WTC11 (cell line): ENCODE measurements around the gene JAKMIP1.

Experiments used
- CTCF ChIP-seq: fragments of 200-600 bp; IDR thresholded peaks from 2 replicates; pipeline ENCODE4 v1.8.0; 2022; ENCODE audit warnings: antibody characterized with exemption
- E2F1 ChIP-seq: sonication (generic); formaldehyde crosslinking; IDR thresholded peaks from 2 replicates; pipeline ENCODE4 v1.8.0; 2022; ENCODE audit warnings: mild to moderate bottlenecking, missing genetic modification reagents
- E2F4 ChIP-seq: sonication (generic); formaldehyde crosslinking; IDR thresholded peaks from 2 replicates; pipeline ENCODE4 v1.8.1; 2022; ENCODE audit warnings: low read depth, mild to moderate bottlenecking, moderate library complexity, missing genetic modification reagents, borderline replicate concordance
- ETV6 ChIP-seq: sonication (generic); formaldehyde crosslinking; IDR thresholded peaks from 2 replicates; pipeline ENCODE4 v1.8.1; 2022; ENCODE audit warnings: mild to moderate bottlenecking, missing genetic modification reagents
- HMGXB4 ChIP-seq: sonication (generic); formaldehyde crosslinking; IDR thresholded peaks from 2 replicates; pipeline ENCODE4 v1.8.1; 2023; ENCODE audit warnings: mild to moderate bottlenecking, moderate library complexity, missing genetic modification reagents
- IRF1 ChIP-seq: sonication (generic); formaldehyde crosslinking; IDR thresholded peaks from 2 replicates; pipeline ENCODE4 v1.8.0; 2023; ENCODE audit warnings: missing genetic modification reagents
- KAT7 ChIP-seq: sonication (generic); formaldehyde crosslinking; IDR thresholded peaks from 2 replicates; pipeline ENCODE4 v1.8.1; 2023; ENCODE audit warnings: missing genetic modification reagents, mild to moderate bottlenecking, borderline replicate concordance
- MXD4 ChIP-seq: fragments of 250-450 bp; sonication (Bioruptor Pico); IDR thresholded peaks from 2 replicates; pipeline ENCODE4 v1.8.0; 2021; ENCODE audit warnings: mild to moderate bottlenecking, moderate library complexity, borderline replicate concordance
- NR1H2 ChIP-seq: sonication (generic); formaldehyde crosslinking; IDR thresholded peaks from 2 replicates; pipeline ENCODE4 v1.9.0; 2021; ENCODE audit warnings: mild to moderate bottlenecking, moderate library complexity, missing genetic modification reagents
- SP1 ChIP-seq: sonication (generic); formaldehyde crosslinking; conservative IDR thresholded peaks from 2 replicates; pipeline ENCODE4 v1.8.1; 2022; ENCODE audit warnings: missing genetic modification reagents
- TEAD4 ChIP-seq: sonication (generic); formaldehyde crosslinking; IDR thresholded peaks from 2 replicates; pipeline ENCODE4 v1.8.0; 2022; ENCODE audit warnings: mild to moderate bottlenecking, missing genetic modification reagents
- USF2 ChIP-seq: sonication (generic); formaldehyde crosslinking; IDR thresholded peaks from 2 replicates; pipeline ENCODE4 v1.8.1; 2023; ENCODE audit warnings: mild to moderate bottlenecking, missing genetic modification reagents, moderate library complexity
- ZNF121 ChIP-seq: sonication (generic); formaldehyde crosslinking; IDR thresholded peaks from 2 replicates; pipeline ENCODE4 v1.8.0; 2023; ENCODE audit warnings: missing genetic modification reagents

- TF ChIP-seq TEAD4 (CRISPR knock-in tag): no peak
- no peak for TF ChIP-seq KAT7 (CRISPR knock-in tag)
- TF ChIP-seq CTCF: no peak
- TF ChIP-seq ETV6 (CRISPR knock-in tag): no peak
- no peak for TF ChIP-seq NR1H2 (CRISPR knock-in tag)
- TF ChIP-seq IRF1: no peak
- no peak for TF ChIP-seq HMGXB4 (CRISPR knock-in tag)
- TF ChIP-seq ZNF121: no peak
- TF ChIP-seq MXD4 (CRISPR knock-in tag): no peak
- no peak for TF ChIP-seq E2F4 (CRISPR knock-in tag)
- TF ChIP-seq USF2 (CRISPR knock-in tag): no peak
- TF ChIP-seq E2F1: no peak
- no peak for TF ChIP-seq SP1
Measured at GRCh38 chr4:6092131-6092530, 108.2 kb downstream of the JAKMIP1 start.
